ENCODE results near the gene ICAM5. TPM values are rescaled to one million over a fixed set of nuclear protein-coding genes. Genes with fewer than 3 reads are reported as not detected.

Gene ICAM5
- total and polyA plus RNA-seq, 10 of the 15 experiments (the other 5 are each of a cell fraction or from before 2014, with no cell fraction given), result 0.14 to 4.6 (median 0.94) TPM; not detected in 2

DNA sequence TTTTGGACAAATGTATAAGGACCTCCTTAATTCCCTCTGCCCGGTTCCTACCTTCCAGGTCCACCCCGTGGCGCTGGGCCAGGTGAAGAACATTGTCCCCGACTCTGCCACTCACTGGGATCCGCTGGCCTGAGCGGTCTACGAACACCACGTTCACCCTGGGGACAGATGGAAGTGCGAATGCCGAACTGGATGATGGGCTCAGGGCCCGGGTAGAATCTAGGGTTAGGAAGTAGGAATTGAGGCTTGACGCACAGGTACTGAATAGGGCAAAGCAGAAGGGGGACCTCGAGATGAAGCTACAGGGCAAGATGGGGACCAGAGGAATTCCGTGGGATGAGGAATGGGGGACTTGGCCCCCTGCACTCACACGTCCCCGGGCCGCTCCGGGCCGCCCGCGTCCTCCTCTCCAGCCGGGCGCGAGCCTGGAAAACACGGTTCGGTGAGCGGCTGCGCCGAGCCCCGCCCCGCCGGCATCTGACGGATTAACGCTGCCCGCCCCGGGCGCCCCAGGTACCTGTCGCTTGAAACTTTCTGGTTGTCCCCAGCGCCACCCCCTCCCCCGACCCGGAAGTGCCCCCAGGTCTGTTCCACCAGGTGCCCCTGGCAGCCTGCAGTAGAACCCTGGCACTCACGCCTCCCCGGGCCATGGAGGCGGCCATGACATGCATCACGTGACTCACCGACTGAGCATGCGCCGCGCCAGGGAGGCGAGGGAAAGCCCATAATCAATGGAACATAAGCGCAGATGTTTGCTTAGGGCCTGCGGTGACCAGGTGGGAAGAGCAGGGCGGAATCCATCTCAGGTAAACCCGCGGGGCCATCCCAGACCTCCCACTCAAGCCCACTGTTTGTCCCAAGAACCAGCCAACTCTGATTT is 25.8 kb downstream of the ICAM5 start, which contains the start of gene FDX2 (continued):
- TF ChIP-seq, protein P1, sequence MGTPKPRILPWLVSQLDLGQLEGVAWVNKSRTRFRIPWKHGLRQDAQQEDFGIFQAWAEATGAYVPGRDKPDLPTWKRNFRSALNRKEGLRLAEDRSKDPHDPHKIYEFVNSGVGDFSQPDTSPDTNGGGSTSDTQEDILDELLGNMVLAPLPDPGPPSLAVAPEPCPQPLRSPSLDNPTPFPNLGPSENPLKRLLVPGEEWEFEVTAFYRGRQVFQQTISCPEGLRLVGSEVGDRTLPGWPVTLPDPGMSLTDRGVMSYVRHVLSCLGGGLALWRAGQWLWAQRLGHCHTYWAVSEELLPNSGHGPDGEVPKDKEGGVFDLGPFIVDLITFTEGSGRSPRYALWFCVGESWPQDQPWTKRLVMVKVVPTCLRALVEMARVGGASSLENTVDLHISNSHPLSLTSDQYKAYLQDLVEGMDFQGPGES (IDR thresholded peaks at IDR 0.05), result no peak
- TF ChIP-seq SREBF1 (IDR thresholded peaks at IDR 0.05; ENCODE audit: low read length), result no peak
- no peak for TF ChIP-seq RBBP5 (conservative IDR thresholded peaks at IDR 0.05)
- peak; percentile 82 to 96 for TF ChIP-seq BHLHE40 (IDR thresholded peaks at IDR 0.05; ENCODE audit: borderline replicate concordance in 1 of 2, low read depth in 2 of 2, low read length in 1 of 2)
- TF ChIP-seq SIX5 (IDR thresholded peaks at IDR 0.05; ENCODE audit: low read depth, low read length, severe bottlenecking), result peak; percentile 33
- TF ChIP-seq, protein P2, sequence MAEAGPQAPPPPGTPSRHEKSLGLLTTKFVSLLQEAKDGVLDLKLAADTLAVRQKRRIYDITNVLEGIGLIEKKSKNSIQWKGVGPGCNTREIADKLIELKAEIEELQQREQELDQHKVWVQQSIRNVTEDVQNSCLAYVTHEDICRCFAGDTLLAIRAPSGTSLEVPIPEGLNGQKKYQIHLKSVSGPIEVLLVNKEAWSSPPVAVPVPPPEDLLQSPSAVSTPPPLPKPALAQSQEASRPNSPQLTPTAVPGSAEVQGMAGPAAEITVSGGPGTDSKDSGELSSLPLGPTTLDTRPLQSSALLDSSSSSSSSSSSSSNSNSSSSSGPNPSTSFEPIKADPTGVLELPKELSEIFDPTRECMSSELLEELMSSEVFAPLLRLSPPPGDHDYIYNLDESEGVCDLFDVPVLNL (IDR thresholded peaks at IDR 0.05; ENCODE audit: low read depth, low read length), result no peak
- peak; percentile 70; the same call in 1 of the 2 replicates for TF ChIP-seq SMAD5 (IDR thresholded peaks at IDR 0.05; ENCODE audit: low read depth)
- TF ChIP-seq MXI1 (IDR thresholded peaks at IDR 0.05; ENCODE audit: low read depth, low read length), result peak; percentile 100
- TF ChIP-seq BMI1 (IDR thresholded peaks at IDR 0.05; ENCODE audit: borderline replicate concordance), result no peak
- TF ChIP-seq IKZF1 (conservative IDR thresholded peaks at IDR 0.05), result peak; percentile 68
- peak; percentile 98 for TF ChIP-seq SIN3A (IDR thresholded peaks at IDR 0.05; ENCODE audit: low read depth, low read length)
- TF ChIP-seq, protein P3, sequence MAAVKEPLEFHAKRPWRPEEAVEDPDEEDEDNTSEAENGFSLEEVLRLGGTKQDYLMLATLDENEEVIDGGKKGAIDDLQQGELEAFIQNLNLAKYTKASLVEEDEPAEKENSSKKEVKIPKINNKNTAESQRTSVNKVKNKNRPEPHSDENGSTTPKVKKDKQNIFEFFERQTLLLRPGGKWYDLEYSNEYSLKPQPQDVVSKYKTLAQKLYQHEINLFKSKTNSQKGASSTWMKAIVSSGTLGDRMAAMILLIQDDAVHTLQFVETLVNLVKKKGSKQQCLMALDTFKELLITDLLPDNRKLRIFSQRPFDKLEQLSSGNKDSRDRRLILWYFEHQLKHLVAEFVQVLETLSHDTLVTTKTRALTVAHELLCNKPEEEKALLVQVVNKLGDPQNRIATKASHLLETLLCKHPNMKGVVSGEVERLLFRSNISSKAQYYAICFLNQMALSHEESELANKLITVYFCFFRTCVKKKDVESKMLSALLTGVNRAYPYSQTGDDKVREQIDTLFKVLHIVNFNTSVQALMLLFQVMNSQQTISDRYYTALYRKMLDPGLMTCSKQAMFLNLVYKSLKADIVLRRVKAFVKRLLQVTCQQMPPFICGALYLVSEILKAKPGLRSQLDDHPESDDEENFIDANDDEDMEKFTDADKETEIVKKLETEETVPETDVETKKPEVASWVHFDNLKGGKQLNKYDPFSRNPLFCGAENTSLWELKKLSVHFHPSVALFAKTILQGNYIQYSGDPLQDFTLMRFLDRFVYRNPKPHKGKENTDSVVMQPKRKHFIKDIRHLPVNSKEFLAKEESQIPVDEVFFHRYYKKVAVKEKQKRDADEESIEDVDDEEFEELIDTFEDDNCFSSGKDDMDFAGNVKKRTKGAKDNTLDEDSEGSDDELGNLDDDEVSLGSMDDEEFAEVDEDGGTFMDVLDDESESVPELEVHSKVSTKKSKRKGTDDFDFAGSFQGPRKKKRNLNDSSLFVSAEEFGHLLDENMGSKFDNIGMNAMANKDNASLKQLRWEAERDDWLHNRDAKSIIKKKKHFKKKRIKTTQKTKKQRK (IDR thresholded peaks at IDR 0.05; ENCODE audit: low read depth, low read length), result no peak
- TF ChIP-seq BCL11A (IDR thresholded peaks at IDR 0.05; ENCODE audit: low read depth, low read length), result no peak
- TF ChIP-seq ZBED1 (IDR thresholded peaks at IDR 0.05; ENCODE audit: borderline replicate concordance), result peak; percentile 87; the same call in 1 of the 2 replicates
- 0 out of 2 replicates have a peak, but pooled peaks have one; percentile 30 for TF ChIP-seq DPF2 (IDR thresholded peaks at IDR 0.05)
- no peak; the same call in 1 of the 2 replicates for TF ChIP-seq EED (IDR thresholded peaks at IDR 0.05; ENCODE audit: low read depth)

Measured in GM12878 (cell line).